IMR-90 (cell line): Measurements from ENCODE around the gene RAD51C. TPM values are rescaled to one million over a fixed set of nuclear protein-coding genes. Genes with fewer than 3 reads are reported as not detected.

ENCODE experiments used
- ATAC-seq: fragments of 200-7000 bp; cut with Tn5 transposase; 2 replicates; pipeline ENCODE4 v1.9.1; 2020; ENCODE audit warnings: low read depth, mild to moderate bottlenecking, moderate library complexity
- BruUV-seq: library from RNA; stranded (reverse); fragments of 400-500 nt; replicated peaks from 2 replicates; lab custom pipeline; 2021; lab: Mats Ljungman, UMichigan
- CTCF ChIA-PET: fragments of 300-600 bp; formaldehyde crosslinking; extraction: SDS; loops from one replicate; lab custom pipeline; 2021; ENCODE audit warnings: antibody characterized with exemption; lab: Yijun Ruan, JAX
- POLR2A ChIA-PET: fragments of 300-600 bp; sonication (Branson Sonifier 250); formaldehyde crosslinking; loops from one replicate; lab custom pipeline; 2022; ENCODE audit warnings: antibody characterized with exemption; ENCODE audit not compliant: unreplicated experiment; lab: Charles Lee
- DNase-seq: peaks from one replicate; pipeline ENCODE4 v3.0.0; 2013
- H2AFZ ChIP-seq: replicated peaks from 2 replicates; pipeline ENCODE3; 2013; ENCODE audit warnings: low read length, mild to moderate bottlenecking; ENCODE audit not compliant: poor library complexity
- H2AK5ac ChIP-seq: 2 replicates; pipeline ENCODE4 v1.6.1; 2013; ENCODE audit warnings: low read depth, low read length, inconsistent platforms
- H2AK9ac ChIP-seq: replicated peaks from 2 replicates; pipeline ENCODE3; 2013; ENCODE audit warnings: mild to moderate bottlenecking, low read depth, low read length, moderate library complexity; ENCODE audit not compliant: poor library complexity
- H2BK120ac ChIP-seq: 2 replicates; pipeline ENCODE4 v1.6.1; 2013; ENCODE audit warnings: low read depth, low read length, inconsistent platforms
- H2BK15ac ChIP-seq: 3 replicates; pipeline ENCODE4 v1.6.1; 2013; ENCODE audit warnings: low read depth, low read length, inconsistent platforms
- H2BK20ac ChIP-seq: 2 replicates; pipeline ENCODE4 v1.6.1; 2013; ENCODE audit warnings: low read depth, mild to moderate bottlenecking, inconsistent platforms, low read length, moderate library complexity
- H2BK5ac ChIP-seq: 2 replicates; pipeline ENCODE4 v1.6.1; 2013; ENCODE audit warnings: mild to moderate bottlenecking, low read depth, low read length, inconsistent platforms; ENCODE audit not compliant: poor library complexity, severe bottlenecking
- H3K14ac ChIP-seq: replicated peaks from 2 replicates; pipeline ENCODE4 v1.6.1; 2013; ENCODE audit warnings: low read depth, low read length, inconsistent platforms
- H3K18ac ChIP-seq: 2 replicates; pipeline ENCODE4 v1.6.1; 2013; ENCODE audit warnings: low read depth, low read length, control low read depth
- H3K23ac ChIP-seq: 2 replicates; pipeline ENCODE4 v1.6.1; 2013; ENCODE audit warnings: low read depth, low read length, inconsistent platforms
- H3K27ac ChIP-seq: 2 replicates; pipeline ENCODE4 v1.5.1; 2013; ENCODE audit warnings: mild to moderate bottlenecking, control low read depth, low read length; ENCODE audit not compliant: insufficient read depth
- H3K27me3 ChIP-seq: 2 replicates; pipeline ENCODE4 v1.6.1; 2013; ENCODE audit warnings: low read length; ENCODE audit not compliant: control insufficient read depth, insufficient read depth
- H3K36me3 ChIP-seq: 2 replicates; pipeline ENCODE4 v1.6.1; 2013; ENCODE audit warnings: low read length, mixed read lengths; ENCODE audit not compliant: control insufficient read depth, insufficient read depth
- H3K4ac ChIP-seq: 2 replicates; pipeline ENCODE4 v1.6.1; 2013; ENCODE audit warnings: low read depth, low read length, inconsistent platforms
- H3K4me1 ChIP-seq: 2 replicates; pipeline ENCODE4 v1.6.1; 2013; ENCODE audit warnings: low read length, mixed read lengths; ENCODE audit not compliant: control insufficient read depth, insufficient read depth
- H3K4me2 ChIP-seq: 2 replicates; pipeline ENCODE4 v1.6.1; 2013; ENCODE audit warnings: low read depth, mild to moderate bottlenecking, control low read depth, low read length, moderate library complexity
- H3K4me3 ChIP-seq: 2 replicates; pipeline ENCODE4 v1.5.1; 2013; ENCODE audit warnings: low read depth, mild to moderate bottlenecking, control low read depth, low read length, moderate library complexity; ENCODE audit not compliant: insufficient read depth
- H3K56ac ChIP-seq: 2 replicates; pipeline ENCODE4 v1.6.1; 2013; ENCODE audit warnings: low read length, inconsistent platforms; ENCODE audit not compliant: insufficient read depth; ENCODE audit errors: extremely low read depth
- H3K79me1 ChIP-seq, 2 experiments: 2 replicates each; pipeline ENCODE4 v1.6.1; 2013; ENCODE audit warnings: low read length in 2 of 2, inconsistent platforms in 1 of 2, low read depth in 1 of 2
- H3K9ac ChIP-seq: 2 replicates; pipeline ENCODE4 v1.6.1; 2013; ENCODE audit warnings: low read depth, low read length, control low read depth
- H3K9me1 ChIP-seq: 2 replicates; pipeline ENCODE4 v1.6.1; 2013; ENCODE audit warnings: low read length, inconsistent platforms; ENCODE audit not compliant: insufficient read depth
- H3K9me3 ChIP-seq: 2 replicates; pipeline ENCODE4 v1.6.1; 2013; ENCODE audit warnings: low read length; ENCODE audit not compliant: control insufficient read depth, insufficient read depth
- H4K20me1 ChIP-seq: 2 replicates; pipeline ENCODE4 v1.6.1; 2013; ENCODE audit warnings: low read length, inconsistent platforms; ENCODE audit not compliant: insufficient read depth
- H4K5ac ChIP-seq: 2 replicates; pipeline ENCODE4 v1.6.1; 2013; ENCODE audit warnings: mild to moderate bottlenecking, low read depth, low read length, control low read depth
- H4K8ac ChIP-seq, 2 experiments: 2 replicates each; pipeline ENCODE4 v1.6.1; 2013; ENCODE audit warnings: low read depth in 2 of 2, low read length in 2 of 2, control low read depth in 1 of 2, inconsistent platforms in 1 of 2
- H4K91ac ChIP-seq: 2 replicates; pipeline ENCODE4 v1.6.1; 2013; ENCODE audit warnings: low read depth, low read length, inconsistent platforms; ENCODE audit not compliant: insufficient read depth
- BHLHE40 ChIP-seq: fragments of 150-350 bp; IDR thresholded peaks from 2 replicates; pipeline ENCODE4 v1.6.1; 2016; ENCODE audit warnings: mild to moderate bottlenecking, low read depth, low read length
- CEBPB ChIP-seq: IDR thresholded peaks from 2 replicates; pipeline ENCODE4 v1.6.1; 2012; ENCODE audit warnings: low read depth, low read length, improper control_type of control experiment
- FOS ChIP-seq: fragments of 150-350 bp; IDR thresholded peaks from 2 replicates; pipeline ENCODE4 v1.6.1; 2016; ENCODE audit warnings: low read depth, low read length
- MAFK ChIP-seq: IDR thresholded peaks from 2 replicates; pipeline ENCODE4 v1.6.1; 2012; ENCODE audit warnings: low read depth, low read length, improper control_type of control experiment
- MAZ ChIP-seq: IDR thresholded peaks from 2 replicates; pipeline ENCODE4 v1.6.1; 2012; ENCODE audit warnings: low read depth, mild to moderate bottlenecking, low read length, improper control_type of control experiment, moderate library complexity, borderline replicate concordance
- MXI1 ChIP-seq: IDR thresholded peaks from 2 replicates; pipeline ENCODE4 v1.6.1; 2012; ENCODE audit warnings: low read depth, mild to moderate bottlenecking, low read length, moderate library complexity, borderline replicate concordance
- NFE2L2 ChIP-seq: fragments of 150-350 bp; IDR thresholded peaks from 2 replicates; pipeline ENCODE4 v1.6.1; 2016; ENCODE audit warnings: low read depth, mild to moderate bottlenecking, low read length
- POLR2A ChIP-seq: IDR thresholded peaks from 2 replicates; pipeline ENCODE4 v1.6.1; 2012; ENCODE audit warnings: mild to moderate bottlenecking, low read depth, low read length
- RAD21 ChIP-seq: IDR thresholded peaks from 2 replicates; pipeline ENCODE4 v1.6.1; 2012; ENCODE audit warnings: low read length, improper control_type of control experiment
- RCOR1 ChIP-seq: IDR thresholded peaks from 2 replicates; pipeline ENCODE4 v1.6.1; 2012; ENCODE audit warnings: mild to moderate bottlenecking, low read length, improper control_type of control experiment; ENCODE audit not compliant: insufficient replicate concordance
- RFX5 ChIP-seq: IDR thresholded peaks from 2 replicates; pipeline ENCODE4 v1.8.0; 2012; ENCODE audit warnings: low read depth, mild to moderate bottlenecking, low read length, moderate library complexity
- SMC3 ChIP-seq: fragments of 150-350 bp; IDR thresholded peaks from 2 replicates; pipeline ENCODE4 v1.6.1; 2016; ENCODE audit warnings: low read depth, mild to moderate bottlenecking, antibody characterized with exemption, low read length, moderate library complexity
- WGBS, 2 experiments: methylation state at CpG; one replicate each; pipeline versions ENCODE4 v1.1.5 to v1.1.7; 2013; ENCODE audit warnings: missing lambda C conversion rate in 2 of 2; ENCODE audit not compliant: insufficient read length in 1 of 2; ENCODE audit errors: extremely low coverage in 2 of 2; 5-methylcytosine and 5-hydroxymethylcytosine counted together
- dilution Hi-C: fragments of 300-500 bp; cut with HindIII; formaldehyde crosslinking; loops from one replicate; pipeline ENCODE4 v1.14.3; 2018; ENCODE audit warnings: low sequenced_read_pairs; ENCODE audit not compliant: unreplicated experiment
- in situ Hi-C: fragments of 300-500 bp; cut with MboI; formaldehyde crosslinking; loops from 3 replicates; pipeline ENCODE4 v1.14.3; 2019; ENCODE audit warnings: low sequenced_read_pairs, inconsistent platforms, mixed read lengths
- intact Hi-C: fragments of 100-400 bp; cut with micrococcal nuclease; formaldehyde crosslinking; loops from 2 replicates; pipeline ENCODE4 v1.10.0; 2022
- polyA plus RNA-seq, 3 experiments: library from polyadenylated mRNA; depleted of rRNA; stranded (reverse); fragments of >200 nt; gene quantifications; 2 replicates each; pipeline ENCODE4 v1.2.3, GENCODE V29; 2012; ENCODE audit warnings: low replicate concordance in 1 of 3
- total RNA-seq: library from RNA; depleted of rRNA; stranded (reverse); fragments of >200 nt; gene quantifications from 2 replicates; pipeline ENCODE4 v1.2.3, GENCODE V29; 2012
- TF ChIP-seq, protein P1 (sequence below): fragments of 150-350 bp; IDR thresholded peaks from 2 replicates; pipeline ENCODE4 v1.6.1; 2017; ENCODE audit warnings: mild to moderate bottlenecking, antibody characterized with exemption, low read length, low read depth
- TF ChIP-seq, protein P2 (sequence below): fragments of 150-350 bp; IDR thresholded peaks from 2 replicates; pipeline ENCODE4 v1.6.1; 2016; ENCODE audit warnings: low read depth, mild to moderate bottlenecking, low read length, moderate library complexity, borderline replicate concordance
- TF ChIP-seq, protein P3 (sequence below): conservative IDR thresholded peaks from 2 replicates; pipeline ENCODE4 v1.5.1; 2012; ENCODE audit warnings: mild to moderate bottlenecking, low read depth, low read length, improper control_type of control experiment

Gene RAD51C
- total and polyA plus RNA-seq, 2 of the 4 experiments (the other 2 are of a cell fraction) = 21.1 to 28.3 TPM

DNA sequence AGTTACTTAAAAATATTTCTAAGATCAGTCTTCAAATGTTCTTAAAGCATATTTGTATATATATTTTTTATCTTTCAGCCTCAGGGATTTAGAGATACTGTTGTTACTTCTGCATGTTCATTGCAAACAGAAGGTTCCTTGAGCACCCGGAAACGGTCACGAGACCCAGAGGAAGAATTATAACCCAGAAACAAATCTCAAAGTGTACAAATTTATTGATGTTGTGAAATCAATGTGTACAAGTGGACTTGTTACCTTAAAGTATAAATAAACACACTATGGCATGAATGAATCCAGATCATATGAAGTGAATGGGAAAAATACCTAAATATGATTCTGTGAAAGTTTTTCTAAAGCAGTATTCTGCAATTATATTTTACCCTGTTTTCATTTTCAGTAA lies 41.6 kb downstream of the RAD51C start:
- intact Hi-C loops (no loop called here), dilution Hi-C loops (no loop called here), in situ Hi-C loops (no loop called here)
- Histone ChIP-seq H2AFZ (no peak overlapping the region), H2BK5ac (no peak overlapping the region), H3K27ac (no peak overlapping the region), H4K91ac (no peak overlapping the region), H4K8ac (no peak overlapping the region), H2BK15ac (no peak overlapping the region), H3K27me3 (no peaks in the 10 kb centered on the region), H3K4me1 (no peaks in the 10 kb centered on the region), H4K20me1 (no peaks in the 10 kb centered on the region), H2AK9ac (no peak overlapping the region), H3K9me1 (no peaks in the 10 kb centered on the region), H3K4me2 (no peak overlapping the region), H3K56ac (no peak overlapping the region), H3K4me3 (no peak overlapping the region), H2AK5ac (no peak overlapping the region), H2BK20ac (no peak overlapping the region), H3K9ac (no peak overlapping the region), H3K14ac (no peak overlapping the region), H3K36me3 (no peaks in the 10 kb centered on the region), H2BK120ac (no peak overlapping the region), H3K9me3 (no peaks in the 10 kb centered on the region), H4K5ac (no peak overlapping the region), H3K23ac (no peak overlapping the region), H3K79me1 (no peaks in the 10 kb centered on the region), H3K18ac (no peak overlapping the region), H3K4ac (no peak overlapping the region)
- DNase-seq (no peak), ATAC-seq (no peak)
- no TSS peak for BruUV-seq
- ChIA-PET POLR2A (no interaction called here), CTCF (interaction anchor here (0.5 kb wide), 1 partner anchor 219 kb away, joined by 7 read pairs; no protein-coding TSS in a partner anchor)
- no CpG with 5 or more reads among the region's 3 CpGs for WGBS, 2 experiments
- TF ChIP-seq FOS (no peak), BHLHE40 (no peak), SMC3 (no peak), RCOR1 (no peak), RAD21 (no peak), POLR2A (no peak), RFX5 (no peak), MAFK (no peak), NFE2L2 (no peak), CEBPB (no peak), MAZ (no peak), MXI1 (no peak)
- TF ChIP-seq, protein P1, sequence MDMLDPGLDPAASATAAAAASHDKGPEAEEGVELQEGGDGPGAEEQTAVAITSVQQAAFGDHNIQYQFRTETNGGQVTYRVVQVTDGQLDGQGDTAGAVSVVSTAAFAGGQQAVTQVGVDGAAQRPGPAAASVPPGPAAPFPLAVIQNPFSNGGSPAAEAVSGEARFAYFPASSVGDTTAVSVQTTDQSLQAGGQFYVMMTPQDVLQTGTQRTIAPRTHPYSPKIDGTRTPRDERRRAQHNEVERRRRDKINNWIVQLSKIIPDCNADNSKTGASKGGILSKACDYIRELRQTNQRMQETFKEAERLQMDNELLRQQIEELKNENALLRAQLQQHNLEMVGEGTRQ = no peak
- TF ChIP-seq, protein P2, sequence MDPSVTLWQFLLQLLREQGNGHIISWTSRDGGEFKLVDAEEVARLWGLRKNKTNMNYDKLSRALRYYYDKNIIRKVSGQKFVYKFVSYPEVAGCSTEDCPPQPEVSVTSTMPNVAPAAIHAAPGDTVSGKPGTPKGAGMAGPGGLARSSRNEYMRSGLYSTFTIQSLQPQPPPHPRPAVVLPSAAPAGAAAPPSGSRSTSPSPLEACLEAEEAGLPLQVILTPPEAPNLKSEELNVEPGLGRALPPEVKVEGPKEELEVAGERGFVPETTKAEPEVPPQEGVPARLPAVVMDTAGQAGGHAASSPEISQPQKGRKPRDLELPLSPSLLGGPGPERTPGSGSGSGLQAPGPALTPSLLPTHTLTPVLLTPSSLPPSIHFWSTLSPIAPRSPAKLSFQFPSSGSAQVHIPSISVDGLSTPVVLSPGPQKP = no peak
- TF ChIP-seq, protein P3, sequence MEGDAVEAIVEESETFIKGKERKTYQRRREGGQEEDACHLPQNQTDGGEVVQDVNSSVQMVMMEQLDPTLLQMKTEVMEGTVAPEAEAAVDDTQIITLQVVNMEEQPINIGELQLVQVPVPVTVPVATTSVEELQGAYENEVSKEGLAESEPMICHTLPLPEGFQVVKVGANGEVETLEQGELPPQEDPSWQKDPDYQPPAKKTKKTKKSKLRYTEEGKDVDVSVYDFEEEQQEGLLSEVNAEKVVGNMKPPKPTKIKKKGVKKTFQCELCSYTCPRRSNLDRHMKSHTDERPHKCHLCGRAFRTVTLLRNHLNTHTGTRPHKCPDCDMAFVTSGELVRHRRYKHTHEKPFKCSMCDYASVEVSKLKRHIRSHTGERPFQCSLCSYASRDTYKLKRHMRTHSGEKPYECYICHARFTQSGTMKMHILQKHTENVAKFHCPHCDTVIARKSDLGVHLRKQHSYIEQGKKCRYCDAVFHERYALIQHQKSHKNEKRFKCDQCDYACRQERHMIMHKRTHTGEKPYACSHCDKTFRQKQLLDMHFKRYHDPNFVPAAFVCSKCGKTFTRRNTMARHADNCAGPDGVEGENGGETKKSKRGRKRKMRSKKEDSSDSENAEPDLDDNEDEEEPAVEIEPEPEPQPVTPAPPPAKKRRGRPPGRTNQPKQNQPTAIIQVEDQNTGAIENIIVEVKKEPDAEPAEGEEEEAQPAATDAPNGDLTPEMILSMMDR = no peak
